Progenitor cell of endocrine pancreas (in vitro differentiated cells): ENCODE measurements around the gene KCTD14. TPM values are rescaled to one million over a fixed set of nuclear protein-coding genes. Genes with fewer than 3 reads are reported as not detected.

Source experiments
- DNase-seq: peaks from one replicate; pipeline ENCODE4 v3.0.0; 2021; ENCODE audit warnings: low spot score; ENCODE audit not compliant: unreplicated experiment
- H3K27ac Mint-ChIP-seq: 2 replicates; pipeline ENCODE4 v1.8.0; 2021; ENCODE audit warnings: mild to moderate bottlenecking, moderate library complexity, mixed read lengths
- H3K27me3 Mint-ChIP-seq: 2 replicates; pipeline ENCODE4 v1.8.0; 2021; ENCODE audit warnings: mixed read lengths
- H3K36me3 Mint-ChIP-seq: 2 replicates; pipeline ENCODE4 v1.8.0; 2022; ENCODE audit warnings: mixed read lengths; ENCODE audit not compliant: insufficient read depth
- H3K4me1 Mint-ChIP-seq: 2 replicates; pipeline ENCODE4 v1.8.0; 2021; ENCODE audit warnings: low read depth, mixed read lengths
- H3K4me3 Mint-ChIP-seq: 2 replicates; pipeline ENCODE4 v1.8.0; 2021; ENCODE audit warnings: low read depth, mild to moderate bottlenecking, moderate library complexity, mixed read lengths
- H3K9me3 Mint-ChIP-seq: 2 replicates; pipeline ENCODE4 v1.8.0; 2021; ENCODE audit warnings: low read depth, mixed read lengths
- total RNA-seq: library from RNA; stranded (reverse); gene quantifications from 2 replicates; pipeline ENCODE4 v1.2.1, GENCODE V29; 2021
- TF ChIP-seq, protein P1 (sequence below): fragments of 200-600 bp; sonication (generic); IDR thresholded peaks from one replicate; pipeline ENCODE4 v1.5.0; 2021; ENCODE audit warnings: antibody characterized with exemption, mild to moderate bottlenecking; ENCODE audit not compliant: unreplicated experiment

Gene KCTD14
- total RNA-seq, 1 donor from 2014 or later: 5.4 TPM

DNA sequence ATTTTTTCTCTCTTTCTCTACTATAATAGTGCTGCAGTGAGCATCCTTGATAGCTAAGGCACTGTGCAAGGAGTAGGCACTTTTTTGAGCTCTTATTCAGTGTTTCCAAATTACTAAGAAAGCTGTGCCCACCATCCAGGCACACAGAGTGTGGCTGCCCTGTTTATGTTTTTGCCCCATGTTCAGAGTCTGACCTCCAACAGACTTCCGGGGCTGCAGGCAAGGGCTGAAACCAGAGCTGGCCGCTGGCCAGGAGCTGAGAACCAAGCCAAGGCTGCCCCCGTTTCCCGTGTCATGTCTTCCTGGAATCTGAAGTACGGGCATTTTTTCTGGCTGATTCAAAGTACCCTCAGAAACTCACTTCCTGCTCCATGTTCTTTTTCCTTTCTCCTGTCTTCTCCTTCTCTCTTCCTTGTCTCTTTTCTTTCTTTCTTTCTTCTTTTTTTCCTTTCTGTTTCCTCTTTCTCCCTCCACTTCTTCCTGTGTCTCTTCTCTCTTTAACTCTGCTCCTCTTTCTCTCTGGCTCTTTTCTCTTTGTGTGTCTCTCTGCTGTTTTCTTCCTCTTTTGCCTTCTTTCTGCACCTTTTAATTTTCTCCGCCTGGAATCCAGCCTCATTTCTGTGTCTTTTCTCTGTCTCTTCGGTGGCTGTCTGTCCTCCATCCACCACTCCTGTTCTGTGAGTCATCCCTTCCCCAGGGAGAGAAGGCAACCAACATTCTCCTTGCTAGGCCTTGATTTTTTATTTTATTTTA lies 17.0 kb upstream of the KCTD14 start:
- Mint-ChIP-seq H3K27me3 (peaks cover 9% of the 10 kb centered on the region), H3K9me3 (no peaks in the 10 kb centered on the region), H3K27ac (no peak overlapping the region), H3K4me3 (no peak overlapping the region), H3K36me3 (no peaks in the 10 kb centered on the region), H3K4me1 (peaks cover 3% of the 10 kb centered on the region)
- no peak for DNase-seq
- TF ChIP-seq, protein P1, sequence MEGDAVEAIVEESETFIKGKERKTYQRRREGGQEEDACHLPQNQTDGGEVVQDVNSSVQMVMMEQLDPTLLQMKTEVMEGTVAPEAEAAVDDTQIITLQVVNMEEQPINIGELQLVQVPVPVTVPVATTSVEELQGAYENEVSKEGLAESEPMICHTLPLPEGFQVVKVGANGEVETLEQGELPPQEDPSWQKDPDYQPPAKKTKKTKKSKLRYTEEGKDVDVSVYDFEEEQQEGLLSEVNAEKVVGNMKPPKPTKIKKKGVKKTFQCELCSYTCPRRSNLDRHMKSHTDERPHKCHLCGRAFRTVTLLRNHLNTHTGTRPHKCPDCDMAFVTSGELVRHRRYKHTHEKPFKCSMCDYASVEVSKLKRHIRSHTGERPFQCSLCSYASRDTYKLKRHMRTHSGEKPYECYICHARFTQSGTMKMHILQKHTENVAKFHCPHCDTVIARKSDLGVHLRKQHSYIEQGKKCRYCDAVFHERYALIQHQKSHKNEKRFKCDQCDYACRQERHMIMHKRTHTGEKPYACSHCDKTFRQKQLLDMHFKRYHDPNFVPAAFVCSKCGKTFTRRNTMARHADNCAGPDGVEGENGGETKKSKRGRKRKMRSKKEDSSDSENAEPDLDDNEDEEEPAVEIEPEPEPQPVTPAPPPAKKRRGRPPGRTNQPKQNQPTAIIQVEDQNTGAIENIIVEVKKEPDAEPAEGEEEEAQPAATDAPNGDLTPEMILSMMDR: no peak

DNA sequence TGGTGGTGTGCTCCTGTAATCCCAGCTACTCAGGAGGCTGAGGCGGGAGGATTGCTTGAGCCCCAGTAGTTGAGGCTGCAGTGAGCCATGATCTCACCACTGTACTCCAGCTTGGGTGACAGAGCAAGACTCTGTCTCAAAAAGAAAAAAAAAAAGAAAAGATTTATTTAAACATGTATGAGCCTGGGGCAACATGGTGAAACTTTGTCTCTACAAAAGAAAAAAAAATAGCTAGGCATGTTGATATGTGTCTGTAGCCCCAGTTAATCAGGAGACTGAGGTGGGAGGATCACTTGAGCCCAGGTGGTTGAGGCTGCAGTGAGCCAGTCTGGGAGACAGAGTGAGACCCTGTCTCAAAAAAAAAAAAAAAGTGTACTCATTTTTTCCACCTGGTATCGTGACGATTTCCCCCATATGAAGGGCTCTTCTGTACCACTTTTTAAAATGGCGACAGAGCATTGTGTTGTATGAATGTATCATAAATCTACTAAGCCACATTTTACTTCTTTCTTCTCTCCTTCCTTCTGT lies 16.4 kb upstream of the KCTD14 start:
- Mint-ChIP-seq H3K9me3 (no peaks in the 10 kb centered on the region), H3K27me3 (peaks cover 7% of the 10 kb centered on the region), H3K27ac (no peak overlapping the region), H3K4me3 (no peak overlapping the region), H3K4me1 (peaks cover 3% of the 10 kb centered on the region), H3K36me3 (no peaks in the 10 kb centered on the region)
- DNase-seq: no peak
- TF ChIP-seq, protein P1: no peak

DNA sequence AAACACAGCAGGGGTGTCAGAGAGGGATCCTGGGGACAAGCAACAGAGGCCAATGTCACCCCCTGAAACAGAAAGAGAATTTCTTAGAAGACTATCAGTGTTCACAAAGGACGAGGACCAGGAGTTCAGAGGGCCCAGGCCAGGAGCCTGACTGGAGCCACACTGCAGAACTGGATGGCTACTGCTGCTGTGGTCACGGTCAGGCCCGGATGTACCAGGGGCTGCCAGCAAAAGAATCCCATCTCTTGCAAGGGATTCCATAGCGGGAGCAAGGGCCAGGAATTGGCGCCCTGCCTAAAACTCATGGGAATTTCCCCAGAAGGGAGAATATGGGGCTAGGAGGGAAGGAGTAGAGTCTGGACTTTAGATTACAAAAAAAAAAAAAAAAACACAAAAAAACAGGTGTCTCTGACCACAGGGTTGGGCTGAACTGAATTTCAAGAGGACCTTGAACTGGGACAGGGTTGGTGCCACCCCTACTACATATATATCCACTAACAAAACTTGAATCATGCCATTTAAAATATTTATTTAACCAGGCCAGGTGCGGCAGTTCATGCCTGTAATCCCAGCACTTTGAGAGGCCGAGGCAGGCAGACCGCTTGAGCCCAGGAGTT lies 15.7 kb upstream of the KCTD14 start:
- no peak overlapping the region for H3K27ac Mint-ChIP-seq

DNA sequence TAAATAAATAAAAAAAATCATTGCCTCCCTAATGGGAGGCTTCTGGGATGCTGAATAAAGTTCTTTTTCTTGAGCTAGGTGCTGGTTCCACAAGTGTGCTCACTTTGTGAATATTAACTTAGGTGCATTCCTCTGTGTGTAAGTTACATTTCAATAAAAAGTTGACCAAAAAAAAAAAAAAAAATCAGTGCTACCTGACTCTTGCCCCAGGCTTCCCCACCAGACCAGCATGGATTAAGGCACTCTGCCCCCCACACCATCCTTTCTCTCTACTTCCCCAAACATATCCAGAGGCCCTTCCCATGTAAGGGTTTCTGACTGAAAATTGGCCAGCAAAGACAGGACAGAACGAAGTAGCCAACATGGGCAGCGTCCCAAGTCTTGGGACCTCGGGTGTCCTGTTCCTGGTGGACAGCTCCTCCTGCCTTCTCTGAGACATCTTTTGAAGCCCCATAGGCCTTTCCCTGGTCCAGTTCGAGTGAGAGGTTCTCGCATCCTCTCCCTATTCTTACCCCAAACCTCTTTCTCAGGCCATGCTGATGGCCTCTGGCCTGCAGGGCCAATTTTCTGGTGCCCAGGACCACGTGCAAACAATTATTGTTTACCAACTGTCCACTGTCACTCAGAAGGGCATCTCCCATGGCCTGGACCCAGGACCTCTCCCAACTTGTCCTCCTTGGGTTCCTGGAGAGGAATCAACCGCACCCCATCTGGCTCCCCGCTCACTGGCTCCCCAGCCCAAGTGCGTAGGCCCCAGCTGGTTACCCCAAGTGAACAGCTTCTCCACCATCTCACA lies 14.9 kb upstream of the KCTD14 start:
- peaks cover 3% of the 10 kb centered on the region for H3K4me1 Mint-ChIP-seq
- no peak overlapping the region for H3K27ac Mint-ChIP-seq
- TF ChIP-seq, protein P1: no peak
- H3K9me3 Mint-ChIP-seq: no peaks in the 10 kb centered on the region
- no peak for DNase-seq
- no peak overlapping the region for H3K4me3 Mint-ChIP-seq
- no peaks in the 10 kb centered on the region for H3K36me3 Mint-ChIP-seq
- no peaks in the 10 kb centered on the region for H3K27me3 Mint-ChIP-seq

More for the DNA sequence above, 15.7 kb upstream of the KCTD14 start:
- Mint-ChIP-seq H3K27me3 (peaks cover 4% of the 10 kb centered on the region), H3K9me3 (no peaks in the 10 kb centered on the region), H3K4me1 (peaks cover 3% of the 10 kb centered on the region), H3K36me3 (no peaks in the 10 kb centered on the region), H3K4me3 (no peak overlapping the region)
- no peak for DNase-seq
- TF ChIP-seq, protein P1: no peak

DNA sequence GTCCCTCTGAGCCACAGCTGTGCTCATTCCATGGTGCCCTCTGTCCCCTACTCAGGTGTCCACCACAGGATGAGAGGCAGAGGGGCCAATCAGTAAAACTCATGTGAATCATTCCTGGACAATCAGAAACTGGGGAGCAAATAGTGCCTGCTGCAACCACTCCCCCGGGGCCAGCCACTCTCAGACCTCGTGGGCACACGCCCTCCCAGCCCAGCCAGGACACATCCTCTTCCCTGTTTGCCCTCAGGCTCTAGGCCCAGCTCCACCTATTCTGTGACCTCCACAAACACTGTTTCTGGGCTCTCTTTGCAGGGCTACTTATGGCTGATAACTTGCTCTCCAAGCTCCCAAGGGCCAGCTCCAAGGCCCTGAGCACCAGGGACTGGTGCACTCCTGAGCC lies 14.0 kb upstream of the KCTD14 start:
- no peaks in the 10 kb centered on the region for H3K36me3 Mint-ChIP-seq
- no peaks in the 10 kb centered on the region for H3K27me3 Mint-ChIP-seq
- no peak for DNase-seq
- H3K27ac Mint-ChIP-seq: no peak overlapping the region
- H3K4me3 Mint-ChIP-seq: no peak overlapping the region
- TF ChIP-seq, protein P1: no peak
- H3K4me1 Mint-ChIP-seq: peaks cover 3% of the 10 kb centered on the region
- H3K9me3 Mint-ChIP-seq: no peaks in the 10 kb centered on the region
